K562 (cell line): ENCODE results near the gene ZFR2. TPM values are rescaled to one million over a fixed set of nuclear protein-coding genes. Genes with fewer than 3 reads are reported as not detected.
A peak's percentile ranks its signal among the peaks of the same experiment; 100 is the strongest.

Experiments
- BRD9 ChIP-seq: fragments of 450-650 bp; IDR thresholded peaks from 2 replicates; pipeline ENCODE4 v1.6.1; 2018; ENCODE audit warnings: low read depth; ENCODE audit not compliant: partially characterized antibody
- CAMTA2 ChIP-seq: fragments of 250-450 bp; sonication (Bioruptor Pico); conservative IDR thresholded peaks from 2 replicates; pipeline ENCODE4 v1.5.1; 2022
- FOXJ2 ChIP-seq: fragments of 200-800 bp; sonication (Bioruptor generic); IDR thresholded peaks from 2 replicates; pipeline ENCODE4 v1.6.1; 2016; ENCODE audit warnings: missing genetic modification characterization, missing compliant biosample characterization
- GABPA ChIP-seq: fragments of 200-800 bp; sonication (Bioruptor generic); conservative IDR thresholded peaks from 2 replicates; pipeline ENCODE4 v1.6.1; 2016; ENCODE audit warnings: low read depth, missing genetic modification characterization, missing compliant biosample characterization
- MEF2D ChIP-seq: conservative IDR thresholded peaks from 2 replicates; pipeline ENCODE4 v1.6.1; 2016; ENCODE audit warnings: low read depth, missing genetic modification characterization, missing compliant biosample characterization
- SIN3A ChIP-seq, 2 experiments: fragments of 150-350 bp in 1 of 2; IDR thresholded peaks; 2 replicates each; pipeline ENCODE4 v1.6.1; 2011 to 2016; ENCODE audit warnings: borderline replicate concordance in 2 of 2, low read depth in 2 of 2, low read length in 2 of 2, mild to moderate bottlenecking in 2 of 2, moderate library complexity in 2 of 2; ENCODE audit not compliant: control insufficient read depth in 1 of 2
- SRSF9 ChIP-seq: fragments of 200-400 bp; formaldehyde crosslinking; IDR thresholded peaks from 2 replicates; pipeline ENCODE4 v1.6.1; 2017; ENCODE audit warnings: low read depth, low read length, borderline replicate concordance
- STAG1 ChIP-seq: sonication (generic); formaldehyde crosslinking; IDR thresholded peaks from 2 replicates; pipeline ENCODE4 v1.5.0; 2020; ENCODE audit warnings: missing genetic modification reagents, borderline replicate concordance
- ZFX ChIP-seq: sonication (generic); formaldehyde crosslinking; IDR thresholded peaks from 2 replicates; pipeline ENCODE4 v1.8.0; 2022; ENCODE audit warnings: mild to moderate bottlenecking, missing genetic modification reagents, moderate library complexity
- ZNF121 ChIP-seq: sonication (generic); formaldehyde crosslinking; conservative IDR thresholded peaks from 2 replicates; pipeline ENCODE4 v1.8.0; 2022; ENCODE audit warnings: missing genetic modification reagents
- ZNF175 ChIP-seq: fragments of 200-800 bp; sonication (Bioruptor generic); IDR thresholded peaks from 2 replicates; pipeline ENCODE4 v1.6.1; 2016; ENCODE audit warnings: low read depth, mild to moderate bottlenecking, missing genetic modification characterization, missing compliant biosample characterization
- ZNF316 ChIP-seq: fragments of 450-650 bp; IDR thresholded peaks from 2 replicates; pipeline ENCODE4 v1.6.1; 2016
- ZNF695 ChIP-seq: fragments of 450-650 bp; formaldehyde crosslinking; IDR thresholded peaks from 2 replicates; pipeline ENCODE4 v1.4.0; 2020; ENCODE audit warnings: mild to moderate bottlenecking, moderate library complexity
- polyA plus RNA-seq, 8 experiments: library from polyadenylated mRNA; depleted of rRNA in 4 of 8; stranded (reverse) in 5 of 8; unstranded in 3 of 8; fragments of >200 nt; fragmentation: Nextera tagmentation in 2 of 8; fragmentation: Illumina TruSeq in 1 of 8; extraction: Ambion mirVana in 2 of 8; extraction: Trizol in 1 of 8; gene quantifications; 2 replicates each; pipeline versions ENCODE4 v1.2.1 to v1.2.3, GENCODE V29; 2011 to 2014; ENCODE audit warnings: inconsistent platforms in 1 of 8, missing spikeins in 1 of 8
- total RNA-seq, 7 experiments: library from RNA; depleted of rRNA in 6 of 7; stranded (reverse); fragments of >200 nt in 6 of 7; fragmentation: Illumina TruSeq in 2 of 7; extraction: Trizol in 2 of 7; gene quantifications; 2 replicates each; pipeline versions ENCODE4 v1.2.1 to v1.2.3, GENCODE V29; 2011 to 2021; ENCODE audit warnings: low replicate concordance in 1 of 7
- TF ChIP-seq, protein P1 (sequence below): sonication (generic); formaldehyde crosslinking; IDR thresholded peaks from 2 replicates; pipeline ENCODE4 v1.8.1; 2022; ENCODE audit warnings: missing genetic modification reagents
- TF ChIP-seq, protein P2 (sequence below): IDR thresholded peaks from 2 replicates; pipeline ENCODE4 v1.6.1; 2012; ENCODE audit warnings: low read depth, low read length, improper control_type of control experiment, borderline replicate concordance
- TF ChIP-seq, protein P3 (sequence below): fragments of 250-450 bp; sonication (Bioruptor Pico); IDR thresholded peaks from 2 replicates; pipeline ENCODE4 v1.8.0; 2021; ENCODE audit warnings: mild to moderate bottlenecking, moderate library complexity
- TF ChIP-seq, protein P4 (sequence below): sonication (generic); formaldehyde crosslinking; IDR thresholded peaks from 2 replicates; pipeline ENCODE4 v1.8.1; 2022; ENCODE audit warnings: missing genetic modification reagents
- TF ChIP-seq, protein P5 (sequence below): sonication (generic); formaldehyde crosslinking; IDR thresholded peaks from 2 replicates; pipeline ENCODE4 v1.8.0; 2022; ENCODE audit warnings: mild to moderate bottlenecking, missing genetic modification reagents
- TF ChIP-seq, protein P6 (sequence below): sonication (generic); formaldehyde crosslinking; IDR thresholded peaks from 2 replicates; pipeline ENCODE4 v1.9.0; 2022; ENCODE audit warnings: mild to moderate bottlenecking, missing genetic modification reagents
- TF ChIP-seq, protein P7 (sequence below): sonication (generic); formaldehyde crosslinking; IDR thresholded peaks from 2 replicates; pipeline ENCODE4 v1.9.0; 2022; ENCODE audit warnings: mild to moderate bottlenecking, missing genetic modification reagents

ZFR2 gene
- total and polyA plus RNA-seq, 9 of the 15 experiments (the other 6 are each of a cell fraction or from before 2014, with no cell fraction given) = 0.03 to 0.59 (median 0.07) TPM; not detected in 6

DNA sequence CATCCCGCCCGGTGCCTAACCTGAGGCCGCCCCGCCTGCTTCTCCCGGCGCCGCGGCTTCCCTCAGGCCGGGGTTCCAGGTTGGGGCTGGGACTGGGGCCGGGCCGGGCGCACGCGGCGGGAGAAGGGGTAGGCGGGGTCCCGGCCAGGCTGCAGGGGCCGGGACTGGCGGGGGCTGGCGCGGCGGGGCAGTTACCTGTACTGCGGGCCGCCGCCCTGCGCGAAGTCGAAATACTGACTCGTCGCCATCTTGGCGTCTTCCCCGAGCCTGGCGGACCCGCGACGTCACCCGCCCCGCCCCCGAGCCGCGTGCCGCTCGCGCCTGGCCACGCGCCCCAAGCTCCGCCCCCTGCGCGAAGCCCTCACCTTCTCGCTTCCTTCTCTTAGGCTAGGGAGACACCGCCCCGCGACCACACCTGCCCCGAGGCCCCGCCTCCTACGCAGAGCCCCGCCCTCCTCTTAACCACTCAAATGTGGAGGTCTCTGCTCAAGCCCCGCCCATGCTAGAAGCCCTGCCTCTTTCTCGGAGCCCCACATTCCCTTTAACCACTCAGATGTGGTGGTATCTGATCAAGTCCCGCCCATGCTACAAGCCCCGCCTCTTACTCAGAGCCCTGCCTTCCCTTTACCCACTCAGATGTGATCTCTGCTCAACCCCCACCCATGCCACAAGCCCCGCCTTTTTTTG lies at the start of gene ZFR2 (continued):
- no peak for TF ChIP-seq ZFX (CRISPR knock-in tag)
- TF ChIP-seq SIN3A (IDR thresholded peaks at IDR 0.05; ENCODE audit: borderline replicate concordance in 2 of 2, control insufficient read depth in 1 of 2, low read depth in 2 of 2, low read length in 2 of 2) = no peak
- TF ChIP-seq, protein P1, sequence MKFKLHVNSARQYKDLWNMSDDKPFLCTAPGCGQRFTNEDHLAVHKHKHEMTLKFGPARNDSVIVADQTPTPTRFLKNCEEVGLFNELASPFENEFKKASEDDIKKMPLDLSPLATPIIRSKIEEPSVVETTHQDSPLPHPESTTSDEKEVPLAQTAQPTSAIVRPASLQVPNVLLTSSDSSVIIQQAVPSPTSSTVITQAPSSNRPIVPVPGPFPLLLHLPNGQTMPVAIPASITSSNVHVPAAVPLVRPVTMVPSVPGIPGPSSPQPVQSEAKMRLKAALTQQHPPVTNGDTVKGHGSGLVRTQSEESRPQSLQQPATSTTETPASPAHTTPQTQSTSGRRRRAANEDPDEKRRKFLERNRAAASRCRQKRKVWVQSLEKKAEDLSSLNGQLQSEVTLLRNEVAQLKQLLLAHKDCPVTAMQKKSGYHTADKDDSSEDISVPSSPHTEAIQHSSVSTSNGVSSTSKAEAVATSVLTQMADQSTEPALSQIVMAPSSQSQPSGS = 0 out of 2 replicates have a peak, but pooled peaks have one; percentile 26
- no peak for TF ChIP-seq CAMTA2 (CRISPR knock-in tag)
- peak; percentile 41; the same call in 1 of the 2 replicates for TF ChIP-seq STAG1 (CRISPR knock-in tag)
- TF ChIP-seq, protein P2, sequence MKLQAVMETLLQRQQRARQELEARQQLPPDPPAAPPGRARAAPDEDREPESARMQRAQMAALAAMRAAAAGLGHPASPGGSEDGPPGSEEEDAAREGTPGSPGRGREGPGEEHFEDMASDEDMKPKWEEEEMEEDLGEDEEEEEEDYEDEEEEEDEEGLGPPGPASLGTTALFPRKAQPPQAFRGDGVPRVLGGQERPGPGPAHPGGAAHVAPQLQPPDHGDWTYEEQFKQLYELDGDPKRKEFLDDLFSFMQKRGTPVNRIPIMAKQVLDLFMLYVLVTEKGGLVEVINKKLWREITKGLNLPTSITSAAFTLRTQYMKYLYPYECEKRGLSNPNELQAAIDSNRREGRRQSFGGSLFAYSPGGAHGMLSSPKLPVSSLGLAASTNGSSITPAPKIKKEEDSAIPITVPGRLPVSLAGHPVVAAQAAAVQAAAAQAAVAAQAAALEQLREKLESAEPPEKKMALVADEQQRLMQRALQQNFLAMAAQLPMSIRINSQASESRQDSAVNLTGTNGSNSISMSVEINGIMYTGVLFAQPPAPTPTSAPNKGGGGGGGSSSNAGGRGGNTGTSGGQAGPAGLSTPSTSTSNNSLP = no peak
- TF ChIP-seq ZNF121 = no peak
- no peak for TF ChIP-seq MEF2D (tag)
- TF ChIP-seq, protein P3, sequence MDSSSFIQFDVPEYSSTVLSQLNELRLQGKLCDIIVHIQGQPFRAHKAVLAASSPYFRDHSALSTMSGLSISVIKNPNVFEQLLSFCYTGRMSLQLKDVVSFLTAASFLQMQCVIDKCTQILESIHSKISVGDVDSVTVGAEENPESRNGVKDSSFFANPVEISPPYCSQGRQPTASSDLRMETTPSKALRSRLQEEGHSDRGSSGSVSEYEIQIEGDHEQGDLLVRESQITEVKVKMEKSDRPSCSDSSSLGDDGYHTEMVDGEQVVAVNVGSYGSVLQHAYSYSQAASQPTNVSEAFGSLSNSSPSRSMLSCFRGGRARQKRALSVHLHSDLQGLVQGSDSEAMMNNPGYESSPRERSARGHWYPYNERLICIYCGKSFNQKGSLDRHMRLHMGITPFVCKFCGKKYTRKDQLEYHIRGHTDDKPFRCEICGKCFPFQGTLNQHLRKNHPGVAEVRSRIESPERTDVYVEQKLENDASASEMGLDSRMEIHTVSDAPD = no peak
- TF ChIP-seq ZNF695 (CRISPR knock-in tag) = no peak
- TF ChIP-seq SRSF9 = no peak
- TF ChIP-seq GABPA = no peak
- TF ChIP-seq, protein P4, sequence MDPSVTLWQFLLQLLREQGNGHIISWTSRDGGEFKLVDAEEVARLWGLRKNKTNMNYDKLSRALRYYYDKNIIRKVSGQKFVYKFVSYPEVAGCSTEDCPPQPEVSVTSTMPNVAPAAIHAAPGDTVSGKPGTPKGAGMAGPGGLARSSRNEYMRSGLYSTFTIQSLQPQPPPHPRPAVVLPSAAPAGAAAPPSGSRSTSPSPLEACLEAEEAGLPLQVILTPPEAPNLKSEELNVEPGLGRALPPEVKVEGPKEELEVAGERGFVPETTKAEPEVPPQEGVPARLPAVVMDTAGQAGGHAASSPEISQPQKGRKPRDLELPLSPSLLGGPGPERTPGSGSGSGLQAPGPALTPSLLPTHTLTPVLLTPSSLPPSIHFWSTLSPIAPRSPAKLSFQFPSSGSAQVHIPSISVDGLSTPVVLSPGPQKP (CRISPR knock-in tag) = no peak
- TF ChIP-seq, protein P5, sequence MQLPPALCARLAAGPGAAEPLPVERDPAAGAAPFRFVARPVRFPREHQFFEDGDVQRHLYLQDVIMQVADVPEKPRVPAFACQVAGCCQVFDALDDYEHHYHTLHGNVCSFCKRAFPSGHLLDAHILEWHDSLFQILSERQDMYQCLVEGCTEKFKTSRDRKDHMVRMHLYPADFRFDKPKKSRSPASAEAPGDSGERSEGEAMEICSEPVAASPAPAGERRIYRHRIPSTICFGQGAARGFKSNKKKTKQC (CRISPR knock-in tag) = no peak
- TF ChIP-seq ZNF175 (CRISPR knock-in tag) = no peak
- TF ChIP-seq ZNF316 = no peak
- TF ChIP-seq, protein P6, sequence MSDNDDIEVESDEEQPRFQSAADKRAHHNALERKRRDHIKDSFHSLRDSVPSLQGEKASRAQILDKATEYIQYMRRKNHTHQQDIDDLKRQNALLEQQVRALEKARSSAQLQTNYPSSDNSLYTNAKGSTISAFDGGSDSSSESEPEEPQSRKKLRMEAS (CRISPR knock-in tag) = peak; percentile 89
- TF ChIP-seq FOXJ2 (tag) = no peak
- TF ChIP-seq, protein P7, sequence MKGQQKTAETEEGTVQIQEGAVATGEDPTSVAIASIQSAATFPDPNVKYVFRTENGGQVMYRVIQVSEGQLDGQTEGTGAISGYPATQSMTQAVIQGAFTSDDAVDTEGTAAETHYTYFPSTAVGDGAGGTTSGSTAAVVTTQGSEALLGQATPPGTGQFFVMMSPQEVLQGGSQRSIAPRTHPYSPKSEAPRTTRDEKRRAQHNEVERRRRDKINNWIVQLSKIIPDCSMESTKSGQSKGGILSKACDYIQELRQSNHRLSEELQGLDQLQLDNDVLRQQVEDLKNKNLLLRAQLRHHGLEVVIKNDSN (CRISPR knock-in tag) = no peak
- TF ChIP-seq BRD9 = no peak
